HuH-7 (cell line): ENCODE measurements around the gene NLRP12.
"Not testable (repeated sequence)": the region's sequence is repeated elsewhere in the genome, so short reads cannot be mapped to it uniquely, and the experiment has no call there.

Experiments used
- DNase-seq: peaks from one replicate; pipeline ENCODE4 v3.0.0; 2011; ENCODE audit warnings: low spot score

The NLRP12 gene

DNA sequence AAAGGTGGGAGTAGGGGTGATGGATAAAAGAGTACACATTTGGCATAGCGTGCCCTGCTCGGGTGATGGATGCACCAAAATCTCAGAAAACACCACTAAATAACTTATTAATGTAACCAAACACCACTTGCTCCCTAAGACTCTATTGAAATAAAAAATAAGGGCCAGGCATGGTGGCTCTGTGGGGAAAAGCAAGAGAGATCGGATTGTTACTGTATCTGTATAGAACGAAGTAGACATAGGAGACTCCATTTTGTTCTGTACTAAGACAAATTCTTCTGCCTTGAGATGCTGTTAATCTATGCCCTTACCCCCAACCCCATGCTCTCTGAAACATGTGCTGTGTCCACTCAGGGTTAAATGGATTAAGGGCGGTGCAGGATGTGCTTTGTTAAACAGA, 14.3 kb upstream of the NLRP12 start:
- not testable (repeated sequence) for DNase-seq

DNA sequence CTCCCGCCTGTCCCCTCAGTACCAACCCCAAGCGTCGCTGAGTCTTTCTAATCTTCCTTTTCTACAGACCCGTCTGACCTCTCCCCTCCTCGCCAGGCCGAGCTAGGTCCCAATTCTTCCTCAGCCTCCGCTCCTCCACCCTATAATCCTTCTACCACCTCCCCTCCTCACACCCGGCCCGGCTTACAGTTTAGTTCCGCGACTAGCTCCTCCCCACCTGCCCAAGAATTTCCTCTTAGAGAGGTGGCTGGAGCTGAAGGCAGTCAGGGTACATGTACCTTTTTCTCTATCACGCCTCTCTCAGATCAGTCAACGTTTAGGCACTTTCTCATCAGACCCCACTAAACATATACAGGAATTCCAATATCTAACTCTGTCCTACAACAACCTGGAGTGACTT, 8.7 kb upstream of the NLRP12 start:
- DNase-seq, result not testable (repeated sequence)

DNA sequence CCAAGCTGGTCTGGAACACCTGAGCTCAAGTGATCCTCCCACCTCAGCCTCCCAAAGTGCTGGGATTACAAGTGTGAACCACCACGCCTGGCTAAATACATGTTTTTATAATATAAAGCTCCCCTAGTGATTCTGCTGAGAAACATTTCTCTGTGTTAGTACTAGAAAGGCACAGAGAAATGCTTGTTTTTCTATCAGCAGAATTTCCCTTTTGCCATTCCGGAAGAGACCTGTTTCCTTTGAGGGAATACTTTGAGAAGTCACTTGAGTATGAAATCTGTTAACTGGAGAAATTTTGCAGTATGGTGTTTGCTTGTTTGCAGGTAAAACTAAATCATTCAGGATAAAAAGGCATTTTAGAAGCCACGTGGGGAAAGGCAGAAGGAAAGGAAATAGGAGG, 4.4 kb upstream of the NLRP12 start:
- DNase-seq, result no peak

DNA sequence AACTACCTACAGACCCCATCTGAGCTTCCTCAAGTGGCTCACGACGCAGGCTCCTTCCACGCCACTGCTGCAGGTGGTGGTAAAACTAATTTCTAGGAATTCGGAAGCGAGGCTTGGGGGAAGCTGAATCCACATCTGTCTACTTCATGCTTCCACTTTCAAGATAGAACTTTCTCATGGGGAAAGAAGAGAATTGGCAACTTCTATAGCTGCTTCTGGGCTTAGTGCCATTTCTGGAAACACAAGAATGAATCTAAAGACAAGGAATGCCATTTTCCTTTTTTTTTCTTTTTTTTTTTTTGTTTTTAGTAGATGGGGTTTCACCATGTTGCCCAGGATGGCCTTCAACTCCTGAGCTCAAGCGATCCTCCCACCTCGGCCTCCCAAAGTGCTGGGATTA, 2.8 kb upstream of the NLRP12 start:
- DNase-seq, result no peak

DNA sequence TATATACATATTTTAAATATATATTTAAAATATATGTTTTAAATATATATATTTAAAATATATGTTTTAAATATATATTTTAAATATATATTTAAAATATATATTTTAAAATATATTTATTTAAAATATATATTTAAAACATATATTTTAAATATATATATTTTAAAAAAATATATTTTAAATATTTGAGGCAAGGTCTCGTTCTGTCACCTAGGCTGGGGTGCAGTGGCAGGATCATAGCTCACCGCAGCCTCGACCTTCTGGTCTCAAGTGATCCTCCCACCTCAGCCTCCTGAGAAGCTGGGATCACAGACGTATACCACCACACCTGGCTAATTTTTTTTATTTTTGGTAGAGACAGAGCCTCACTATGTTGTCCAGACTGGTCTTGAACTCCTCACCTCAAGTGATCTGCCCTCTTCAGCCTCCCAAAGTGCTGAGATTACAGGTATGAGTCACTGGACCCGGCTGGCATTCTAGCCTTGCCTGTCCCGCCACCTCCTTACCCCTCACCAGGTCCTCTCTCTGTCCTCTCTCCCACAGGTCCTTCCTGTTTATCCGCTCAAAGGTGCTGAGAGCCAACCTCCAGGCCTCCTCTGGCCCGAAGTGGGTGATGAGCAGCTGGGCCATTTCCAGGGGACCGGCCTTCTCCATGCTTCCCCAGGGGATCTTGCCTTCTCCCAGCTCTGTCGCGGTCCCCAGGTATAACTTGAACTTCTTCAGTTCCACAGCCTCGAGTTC, 564 bp downstream of the NLRP12 start:
- DNase-seq, result no peak

DNA sequence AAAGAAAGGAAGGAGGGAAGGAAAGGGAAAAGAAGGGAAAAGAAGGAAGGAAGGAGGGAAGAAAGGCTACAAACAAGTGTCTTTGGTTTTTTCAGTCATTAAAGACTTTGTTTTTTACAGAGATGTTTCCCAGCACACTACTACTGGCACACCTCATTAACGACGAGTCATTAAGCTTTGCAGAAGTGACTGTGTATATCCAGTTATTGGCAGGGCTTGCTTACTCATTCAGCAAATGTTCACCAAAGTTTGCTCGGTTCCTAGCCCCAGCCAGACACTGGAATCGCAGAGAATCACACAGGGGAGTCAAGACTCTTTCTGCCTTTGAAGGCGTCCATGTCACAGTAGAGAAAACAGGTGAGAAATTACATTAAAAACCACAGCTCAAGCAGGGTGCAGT, 4.3 kb downstream of the NLRP12 start:
- DNase-seq, result no peak

DNA sequence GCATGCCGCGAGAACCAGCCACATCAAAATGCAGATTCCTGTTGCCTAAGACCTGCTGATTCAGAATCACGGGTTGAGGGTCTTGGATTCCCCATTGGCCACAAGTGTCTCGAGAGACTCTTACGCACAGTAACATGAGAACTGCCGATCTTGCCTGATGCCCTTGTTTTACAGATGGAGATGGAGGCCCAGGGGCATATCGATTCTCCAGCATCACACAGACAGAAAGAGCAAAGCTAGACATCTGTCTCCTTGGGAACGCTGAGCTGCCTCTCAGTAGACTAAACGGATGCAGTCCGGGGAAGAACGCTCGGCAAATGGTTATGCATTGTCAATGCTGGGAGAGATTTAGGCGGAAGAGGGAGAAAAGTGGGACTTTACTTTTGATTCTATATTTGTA, 5.4 kb downstream of the NLRP12 start:
- DNase-seq, result no peak

DNA sequence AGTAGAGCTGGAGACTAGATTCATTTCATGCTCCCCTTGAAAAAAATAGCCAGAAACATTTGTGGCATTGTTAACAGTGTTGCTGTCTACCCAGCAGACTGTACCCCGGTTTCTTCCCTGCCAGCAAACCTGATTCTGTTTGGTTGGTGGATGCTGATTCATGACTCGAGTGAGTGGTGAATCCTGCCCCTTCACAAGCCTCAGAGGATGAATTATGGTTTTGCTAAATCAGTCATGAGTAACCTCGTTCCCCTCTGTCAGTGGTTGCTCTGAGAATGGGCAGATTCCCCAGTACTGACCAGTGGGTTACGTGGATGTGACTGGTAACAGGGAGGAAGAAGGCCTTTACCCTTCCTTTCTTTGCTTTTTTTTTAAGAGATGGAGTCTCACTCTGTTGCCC, 10.1 kb downstream of the NLRP12 start:
- DNase-seq, result no peak

DNA sequence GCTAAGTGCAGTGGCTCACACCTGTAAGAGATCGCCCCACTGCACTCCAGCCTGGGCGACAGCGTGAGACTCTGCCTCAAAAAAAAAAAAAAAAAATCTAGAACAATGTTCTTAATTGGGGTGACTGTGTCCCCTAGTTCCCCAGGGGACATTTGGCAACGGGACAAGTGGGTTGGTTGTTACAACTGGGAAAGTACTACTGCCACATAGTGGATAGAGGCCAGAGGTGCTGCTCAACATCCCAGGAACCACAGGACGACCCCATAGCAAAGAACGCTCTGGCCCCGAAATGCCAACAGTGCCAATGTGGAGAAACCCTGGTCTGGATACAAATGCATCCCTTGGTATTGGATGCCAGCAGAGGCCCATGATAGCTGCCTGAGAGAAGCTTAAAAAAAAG, 11.8 kb downstream of the NLRP12 start:
- no peak for DNase-seq

DNA sequence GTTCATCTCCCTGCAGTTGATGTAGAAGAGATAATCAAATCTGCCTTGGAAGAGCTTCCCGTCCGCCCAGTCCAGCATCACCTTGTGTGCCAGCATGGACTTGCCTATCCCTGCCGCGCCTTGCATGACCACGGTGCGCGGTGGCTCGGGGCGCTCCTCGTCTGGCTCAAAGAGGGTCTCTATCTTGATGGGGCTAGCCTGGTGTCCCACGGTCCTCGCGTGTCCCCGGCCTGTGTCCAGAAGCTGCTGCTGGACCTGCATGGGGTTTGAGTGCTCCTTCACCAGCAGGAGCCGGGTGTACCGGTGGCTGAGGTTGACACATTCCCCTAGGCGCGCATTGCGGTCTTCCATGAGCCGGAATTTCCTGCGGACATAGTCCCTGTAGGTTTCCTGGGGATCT, 13.2 kb downstream of the NLRP12 start:
- no peak for DNase-seq

DNA sequence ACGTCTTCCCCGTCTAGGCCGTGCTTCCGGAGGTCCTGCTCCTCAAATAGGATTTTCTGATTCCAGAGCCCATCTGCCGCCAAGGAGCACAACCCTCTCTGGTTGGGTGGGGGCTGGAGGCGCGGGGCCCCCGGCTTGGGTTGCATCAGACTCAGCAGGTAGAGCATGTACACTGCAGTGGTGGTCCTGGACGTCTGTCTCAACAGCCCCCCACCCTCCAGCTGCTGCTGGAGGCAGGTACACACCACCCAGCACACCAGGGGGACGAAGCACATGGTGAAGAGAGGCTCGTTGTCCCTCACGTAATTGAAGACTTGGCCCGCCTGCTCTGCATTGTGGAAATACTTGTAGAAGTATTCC, 13.9 kb downstream of the NLRP12 start:
- no peak for DNase-seq

DNA sequence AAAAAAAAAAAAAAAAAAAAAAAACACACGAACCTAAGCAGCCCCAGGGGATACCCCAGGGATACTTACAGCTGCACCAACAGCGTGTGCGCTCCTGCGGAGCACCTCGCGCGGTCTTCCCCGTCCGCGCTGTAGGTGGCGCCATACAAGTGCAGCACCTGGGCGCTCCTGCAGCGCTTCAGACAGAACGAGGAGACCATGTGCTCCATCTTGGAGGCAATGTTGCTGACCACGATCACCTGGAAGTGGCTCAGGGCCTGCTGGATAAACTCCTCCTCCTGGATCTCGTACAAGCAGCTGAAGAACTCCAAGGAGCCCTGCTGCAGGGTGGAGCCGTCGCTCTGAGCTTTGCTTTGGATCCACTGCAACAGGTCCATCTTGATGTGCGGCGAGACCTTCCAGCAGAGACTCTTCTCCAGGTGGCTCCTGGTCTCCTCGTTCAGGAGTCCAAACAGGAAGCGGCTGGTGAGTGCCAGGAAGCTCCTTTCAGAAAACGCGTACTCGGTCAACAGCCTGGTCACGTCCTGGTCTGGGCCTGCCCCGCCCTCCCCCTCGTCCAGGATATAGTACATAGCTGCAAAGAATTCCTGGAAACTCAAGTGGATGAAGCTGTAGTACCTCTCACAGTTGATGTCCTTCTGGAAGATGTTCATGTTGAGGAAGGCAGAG, 14.5 kb downstream of the NLRP12 start:
- peak; percentile 16 for DNase-seq

DNA sequence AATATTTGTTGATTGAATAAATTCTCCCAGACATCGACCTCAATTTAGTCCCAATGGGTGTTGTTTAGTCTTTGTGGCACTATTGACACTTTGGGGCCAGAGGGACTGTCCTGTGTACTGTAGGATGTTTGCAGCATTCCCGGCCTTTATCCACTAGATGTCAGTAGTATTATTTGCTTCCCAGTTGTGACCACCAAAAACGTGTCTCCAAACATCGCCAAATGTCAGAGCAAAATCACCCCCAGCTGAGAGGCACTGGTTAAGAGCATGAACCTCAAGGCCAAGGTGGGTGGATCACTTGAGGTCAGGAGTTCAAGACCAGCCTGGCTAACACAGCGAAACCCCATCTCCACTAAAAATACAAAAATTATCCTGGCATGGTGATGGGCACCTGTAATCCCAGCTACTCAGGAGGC, 15.4 kb downstream of the NLRP12 start:
- DNase-seq, result peak; percentile 37

DNA sequence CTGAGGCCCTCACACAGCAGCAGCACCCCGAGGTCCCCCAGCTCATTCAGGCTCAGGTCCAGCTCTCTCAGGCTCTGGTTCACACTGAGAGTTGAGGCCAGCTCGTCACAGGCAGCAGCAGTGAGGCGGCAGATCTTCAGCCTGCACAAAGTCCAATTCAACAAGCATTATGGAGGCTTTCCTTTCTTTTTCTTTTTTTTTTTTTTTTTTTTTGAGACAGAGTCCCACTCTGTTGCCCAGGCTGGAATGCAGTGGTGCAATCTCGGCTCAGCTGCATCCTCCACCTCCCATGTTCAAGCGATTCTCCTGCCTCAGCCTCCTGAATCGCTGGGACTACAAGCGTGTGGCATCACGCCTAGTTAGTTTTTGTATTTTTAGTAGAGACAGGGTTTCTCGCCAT, 22.9 kb downstream of the NLRP12 start:
- no peak for DNase-seq

DNA sequence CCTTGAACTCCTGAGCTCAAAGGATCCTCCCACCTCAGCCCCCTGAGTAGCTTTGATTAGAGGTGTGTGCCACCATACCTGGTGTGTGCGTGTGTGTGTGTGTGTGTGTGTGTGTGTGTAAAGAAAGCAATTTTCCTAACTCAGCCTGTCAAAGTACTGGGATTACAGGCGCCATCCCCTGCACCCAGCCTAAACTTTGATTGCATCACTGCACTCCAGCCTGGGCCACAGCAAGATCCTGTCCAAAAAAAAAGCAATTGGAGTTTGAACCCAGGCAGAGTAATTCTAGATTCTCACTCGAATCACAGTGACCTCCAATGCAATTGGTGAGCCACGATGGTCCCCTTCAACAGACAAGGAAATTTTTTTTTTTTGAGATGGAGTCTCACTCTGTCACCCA, 29.1 kb downstream of the NLRP12 start:
- DNase-seq, result no peak

DNA sequence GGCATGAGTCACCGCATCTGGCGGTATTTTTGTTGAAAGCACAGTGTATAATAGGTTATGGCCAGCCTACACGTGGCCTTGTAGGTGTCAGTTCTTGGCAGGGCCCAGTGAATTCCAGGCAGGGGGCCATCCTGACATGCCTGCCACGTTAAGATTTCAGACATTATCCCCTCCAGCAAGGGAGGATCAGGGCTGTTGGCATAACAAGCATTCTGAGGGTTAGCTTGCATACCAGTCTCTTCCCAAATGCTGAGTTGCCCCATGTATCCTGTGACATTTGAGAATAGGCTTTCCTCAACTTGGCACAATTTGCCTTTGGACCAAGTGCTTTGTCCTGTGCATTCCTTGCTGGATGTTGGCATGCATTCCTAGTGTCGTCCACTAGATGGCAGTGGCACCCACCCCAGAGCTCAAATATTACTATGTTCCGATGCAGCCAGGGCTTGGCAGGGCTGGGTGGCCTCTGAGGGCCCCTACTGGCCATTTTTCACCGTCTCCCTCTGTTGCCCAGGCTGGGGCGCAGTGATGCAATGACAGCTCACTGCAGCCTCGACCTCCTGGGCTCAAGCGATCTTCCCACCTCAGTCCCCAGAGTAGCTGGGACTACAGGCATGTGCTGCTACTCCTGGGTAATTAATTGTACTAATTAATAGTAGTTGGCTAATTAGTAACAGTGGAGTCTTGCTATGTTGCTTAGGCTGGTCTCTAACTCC, 31.2 kb downstream of the NLRP12 start:
- peak; percentile 76 for DNase-seq

DNA sequence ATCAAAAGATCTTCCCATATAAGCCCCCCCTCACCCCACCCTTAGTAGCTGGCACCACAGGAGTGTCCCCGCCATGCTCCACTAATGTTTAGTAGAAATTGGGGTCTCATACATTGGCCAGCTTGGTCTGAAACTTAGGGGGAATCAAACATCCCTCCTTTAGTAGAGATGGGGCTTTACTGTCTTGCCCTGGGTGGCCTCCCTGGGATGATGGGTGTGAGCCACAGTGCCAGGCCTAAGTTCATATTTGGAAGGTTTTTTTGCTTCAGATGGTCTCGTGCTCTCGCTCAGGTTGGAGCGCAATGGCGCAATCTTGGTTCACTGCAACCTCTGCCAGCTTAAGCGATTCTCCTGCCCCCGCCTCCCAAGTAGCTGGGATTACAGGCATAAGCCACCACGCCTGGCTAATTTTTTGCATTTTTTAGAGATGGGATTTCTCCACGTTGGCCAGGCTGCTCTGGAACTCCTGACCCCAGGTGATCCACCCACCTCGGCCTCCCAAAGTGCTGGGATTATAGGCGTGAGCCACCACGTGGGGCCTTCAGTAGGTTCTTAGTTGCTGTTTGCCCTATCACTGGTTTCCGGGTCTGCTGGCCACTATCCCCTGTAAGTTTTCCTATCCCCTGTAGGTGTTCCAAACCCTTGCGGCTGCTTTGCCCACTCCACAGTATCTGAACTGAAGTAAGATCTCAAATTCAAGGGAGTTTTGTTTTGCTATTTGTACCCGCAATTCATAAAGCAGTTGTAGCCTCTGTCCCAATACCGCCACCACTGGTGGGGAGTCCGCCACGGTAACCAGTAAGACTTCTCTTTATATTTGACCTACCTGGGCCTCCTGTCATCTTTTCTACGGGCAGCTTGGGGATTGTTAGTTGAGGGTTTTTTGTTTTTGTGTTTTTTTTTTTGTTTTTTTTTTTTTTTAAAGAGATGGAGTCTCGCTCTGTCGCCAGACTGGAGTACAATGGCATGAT, 34.1 kb downstream of the NLRP12 start:
- no peak for DNase-seq

DNA sequence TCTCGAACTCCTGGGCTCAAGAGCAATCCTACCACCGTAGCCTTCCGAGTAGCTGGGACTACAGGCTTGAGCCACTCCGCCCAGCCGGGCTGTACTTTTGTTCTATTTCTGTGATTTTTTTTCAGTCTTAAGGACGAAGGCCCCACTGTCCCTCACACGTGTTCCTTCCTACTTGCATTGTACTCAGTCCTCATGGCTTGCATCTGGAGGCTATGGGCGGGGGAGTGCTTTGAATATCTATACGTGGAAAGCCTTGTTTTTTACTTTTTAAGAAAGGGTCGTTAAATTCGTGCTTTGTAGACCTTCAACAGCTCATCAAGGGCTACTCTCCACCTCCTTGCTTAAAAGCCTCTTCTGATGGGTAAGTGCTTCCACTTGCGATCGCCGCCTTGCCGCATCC, 36.8 kb downstream of the NLRP12 start:
- DNase-seq, result no peak

DNA sequence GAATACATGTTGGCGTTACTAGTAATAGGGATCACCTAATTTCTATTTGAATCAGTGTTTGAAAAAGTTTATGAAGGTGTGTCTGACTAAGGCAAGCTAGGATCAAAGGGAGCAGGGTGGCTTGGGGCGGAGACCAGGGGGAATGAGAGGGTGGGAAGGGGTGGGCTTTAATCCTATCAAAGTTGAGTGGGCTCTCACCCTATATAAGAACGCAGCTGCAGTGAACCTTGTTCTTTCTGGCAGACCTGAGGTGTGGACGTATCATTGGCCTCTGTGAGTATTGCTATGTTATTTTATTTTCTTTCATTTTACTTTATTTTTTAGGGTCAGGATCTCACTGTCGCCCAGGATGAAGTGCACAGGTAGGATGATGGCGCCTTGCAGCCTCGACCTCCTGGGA, 37.4 kb downstream of the NLRP12 start:
- DNase-seq, result no peak

DNA sequence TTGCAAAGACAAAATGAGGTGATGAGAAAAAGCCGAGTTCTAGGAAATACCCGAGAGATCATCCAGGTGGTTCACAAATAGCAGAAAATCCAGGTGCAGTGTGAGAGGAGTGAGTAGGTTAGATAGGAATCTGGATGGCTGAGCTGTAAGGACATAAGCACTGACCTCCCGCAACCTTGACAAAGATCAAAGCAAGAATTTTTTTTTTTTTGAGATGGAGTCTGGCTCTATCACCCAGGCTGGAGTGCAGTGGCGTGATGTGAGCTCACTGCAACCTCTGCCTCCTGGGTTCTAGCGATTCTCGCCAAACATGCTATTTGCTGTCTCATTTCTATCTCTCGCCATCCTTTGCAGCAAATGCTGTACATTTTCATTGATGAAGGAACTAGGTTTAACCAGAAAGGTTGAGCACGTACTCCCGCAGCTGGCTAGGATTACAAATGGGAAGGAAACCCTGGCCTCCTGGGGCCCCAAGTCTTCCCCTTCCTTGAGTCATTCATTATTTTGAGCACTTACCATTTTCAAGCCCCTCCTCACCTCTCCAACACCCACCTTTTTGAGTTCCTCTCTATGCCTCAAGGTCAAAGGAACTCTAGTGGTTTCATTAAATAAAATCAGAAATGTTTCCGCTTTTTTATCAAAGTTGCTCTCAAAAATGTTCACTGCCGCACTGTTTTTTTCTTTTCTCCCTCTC, 38.8 kb downstream of the NLRP12 start:
- DNase-seq, result no peak

DNA sequence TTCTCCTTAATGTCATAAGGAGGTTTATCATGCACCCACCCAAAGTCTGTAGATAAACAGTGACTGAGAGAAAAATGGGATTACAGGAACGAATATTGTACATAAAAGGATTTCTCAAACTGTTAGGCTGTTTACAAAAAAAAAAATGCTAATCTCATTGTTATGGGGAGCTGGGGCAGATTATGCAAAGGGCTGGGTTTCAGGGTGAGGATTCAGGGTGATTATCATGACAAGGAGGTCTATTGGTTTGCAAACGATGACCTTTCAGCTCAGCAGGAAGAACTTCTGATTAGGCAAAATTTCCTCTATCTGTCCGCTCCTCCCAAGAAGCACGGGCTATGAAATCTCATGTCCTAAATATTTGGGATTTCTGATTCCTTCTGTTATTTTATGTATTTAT, 41.4 kb downstream of the NLRP12 start:
- no peak for DNase-seq

DNA sequence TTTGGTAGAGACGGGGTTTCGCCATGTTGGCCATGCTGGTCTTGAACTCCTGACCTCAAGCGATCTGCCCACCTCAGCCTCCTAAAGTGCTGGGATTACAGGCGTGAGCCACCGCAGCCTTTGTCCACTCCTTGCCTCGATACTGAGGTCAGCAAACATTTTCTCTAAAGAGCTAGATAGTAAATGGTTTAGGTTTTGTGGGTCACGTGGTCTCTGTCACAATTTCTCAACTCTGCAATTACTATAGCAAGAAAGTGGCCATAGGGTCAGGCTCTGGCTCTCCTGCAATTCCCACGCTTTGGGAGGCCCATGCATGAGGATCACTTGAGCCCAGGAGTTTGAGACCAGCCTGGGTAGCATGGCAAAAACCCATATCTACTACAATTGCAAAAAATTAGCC, 42.8 kb downstream of the NLRP12 start:
- not testable (repeated sequence) for DNase-seq
